ENCODE measurements around the gene RPSA.
"Not testable (repeated sequence)": the region's sequence is repeated elsewhere in the genome, so short reads cannot be mapped to it uniquely, and the experiment has no call there.

RPSA gene

GRCh38 chr3:39456159-39456558 is 49.6 kb downstream of the RPSA start:
- H3K27ac ChIP-seq (ENCODE audit: low read depth, low read length): no peak overlapping the region

GRCh38 chr3:39457361-39457760 is 50.8 kb downstream of the RPSA start:
- Histone ChIP-seq H3K27me3 (ENCODE audit: control insufficient read depth, insufficient read depth, low read length) (no peaks in the 10 kb centered on the region), H3K36me3 (ENCODE audit: control insufficient read depth, insufficient read depth, low read length) (no peaks in the 10 kb centered on the region), H3K4me1 (ENCODE audit: control insufficient read depth, insufficient read depth, low read length) (no peaks in the 10 kb centered on the region), H3K9ac (ENCODE audit: low read length) (no peak overlapping the region), H3K27ac (ENCODE audit: low read depth, low read length) (no peak overlapping the region), H3K4me3 (ENCODE audit: low read length) (no peak overlapping the region)

More at GRCh38 chr3:39456159-39456558, 49.6 kb downstream of the RPSA start:
- Histone ChIP-seq H3K4me1 (ENCODE audit: control insufficient read depth, insufficient read depth, low read length) (no peaks in the 10 kb centered on the region), H3K9ac (ENCODE audit: low read length) (no peak overlapping the region), H3K36me3 (ENCODE audit: control insufficient read depth, insufficient read depth, low read length) (no peaks in the 10 kb centered on the region), H3K4me3 (ENCODE audit: low read length) (no peak overlapping the region), H3K27me3 (ENCODE audit: control insufficient read depth, insufficient read depth, low read length) (no peaks in the 10 kb centered on the region)

GRCh38 chr3:39458579-39458978 is 52.1 kb downstream of the RPSA start:
- H3K4me3 ChIP-seq (ENCODE audit: low read length); H3K27ac ChIP-seq (ENCODE audit: low read depth, low read length); H3K36me3 ChIP-seq (ENCODE audit: control insufficient read depth, insufficient read depth, low read length); H3K27me3 ChIP-seq (ENCODE audit: control insufficient read depth, insufficient read depth, low read length); H3K4me1 ChIP-seq (ENCODE audit: control insufficient read depth, insufficient read depth, low read length); H3K9ac ChIP-seq (ENCODE audit: low read length): not testable (repeated sequence)

- Histone ChIP-seq H3K9ac (ENCODE audit: low read length) (no peak overlapping the region), H3K36me3 (ENCODE audit: control insufficient read depth, insufficient read depth, low read length) (no peaks in the 10 kb centered on the region), H3K4me1 (ENCODE audit: control insufficient read depth, insufficient read depth, low read length) (no peaks in the 10 kb centered on the region), H3K27ac (ENCODE audit: low read depth, low read length) (no peak overlapping the region), H3K27me3 (ENCODE audit: control insufficient read depth, insufficient read depth, low read length) (no peaks in the 10 kb centered on the region), H3K4me3 (ENCODE audit: low read length) (no peak overlapping the region)
These were observed 54.2 kb downstream of the RPSA start for GRCh38 chr3:39460677-39461076.

All from rectal smooth muscle tissue (tissue), 1 donor.